ENCODE measurements around the gene LRMDA. TPM values are rescaled to one million over a fixed set of nuclear protein-coding genes. Genes with fewer than 3 reads are reported as not detected.

The LRMDA gene
- total RNA-seq, 4 donors from 2014 or later, result 1.5 to 15.7 (median 4.6) TPM

GRCh38 chr10:75643405-75643804, 212.0 kb downstream of the LRMDA start:
- TF ChIP-seq CTCF (IDR thresholded peaks at IDR 0.05) (no peak), POLR2A (IDR thresholded peaks at IDR 0.05) (no peak)
- Histone ChIP-seq H3K9me3 (no peaks in the 10 kb centered on the region), H3K27me3 (no peaks in the 10 kb centered on the region), H3K4me3 (no peak overlapping the region), H3K27ac (no peak overlapping the region), H3K36me3 (no peaks in the 10 kb centered on the region), H3K4me1 (no peaks in the 10 kb centered on the region)
- DNase-seq, result no peak
- intact Hi-C loops (cut with DNase I; ENCODE audit: low total_unique reads), result no loop called here

- DNase-seq, result no peak
- Histone ChIP-seq H3K4me1 (no peaks in the 10 kb centered on the region), H3K36me3 (no peaks in the 10 kb centered on the region), H3K27ac (no peak overlapping the region), H3K27me3 (no peaks in the 10 kb centered on the region), H3K4me3 (no peak overlapping the region), H3K9me3 (no peaks in the 10 kb centered on the region)
- intact Hi-C loops (cut with DNase I; ENCODE audit: low total_unique reads), result no loop called here
- no peak for TF ChIP-seq CTCF (IDR thresholded peaks at IDR 0.05)
- no peak for TF ChIP-seq POLR2A (IDR thresholded peaks at IDR 0.05)
Measured at GRCh38 chr10:75643944-75644692, 212.7 kb downstream of the LRMDA start.

- no peak overlapping the region for H3K4me3 ChIP-seq
- no peaks in the 10 kb centered on the region for H3K4me1 ChIP-seq
- TF ChIP-seq CTCF (IDR thresholded peaks at IDR 0.05), result no peak
- TF ChIP-seq POLR2A (IDR thresholded peaks at IDR 0.05), result no peak
- H3K27me3 ChIP-seq, result no peaks in the 10 kb centered on the region
- intact Hi-C loops (cut with DNase I; ENCODE audit: low total_unique reads), result no loop called here
- no peaks in the 10 kb centered on the region for H3K36me3 ChIP-seq
- no peak for DNase-seq
- no peaks in the 10 kb centered on the region for H3K9me3 ChIP-seq
- no peak overlapping the region for H3K27ac ChIP-seq
Measured at GRCh38 chr10:75645704-75646103, 214.3 kb downstream of the LRMDA start.

GRCh38 chr10:75646218-75646915, 214.9 kb downstream of the LRMDA start:
- TF ChIP-seq CTCF (IDR thresholded peaks at IDR 0.05), result no peak
- no peak for DNase-seq
- H3K27ac ChIP-seq, result peak overlapping the region in 1 of 2 donors; percentile 13
- no peaks in the 10 kb centered on the region for H3K36me3 ChIP-seq
- no peaks in the 10 kb centered on the region for H3K4me1 ChIP-seq
- H3K27me3 ChIP-seq, result no peaks in the 10 kb centered on the region
- no peak overlapping the region for H3K4me3 ChIP-seq
- no peaks in the 10 kb centered on the region for H3K9me3 ChIP-seq
- intact Hi-C loops (cut with DNase I; ENCODE audit: low total_unique reads), result no loop called here

- Histone ChIP-seq H3K4me1 (peaks cover 0 to 5% of the 10 kb centered on the region in 2 donors), H3K36me3 (no peaks in the 10 kb centered on the region), H3K4me3 (no peak overlapping the region), H3K9me3 (no peaks in the 10 kb centered on the region), H3K27me3 (no peaks in the 10 kb centered on the region), H3K27ac (peak overlapping the region in 1 of 2 donors; percentile 13)
- TF ChIP-seq POLR2A (IDR thresholded peaks at IDR 0.05) (no peak), CTCF (IDR thresholded peaks at IDR 0.05) (no peak)
- intact Hi-C loops (cut with DNase I; ENCODE audit: low total_unique reads), result no loop called here
- no peak for DNase-seq
Measured at GRCh38 chr10:75646916-75647315, 215.5 kb downstream of the LRMDA start.
